ENCODE data around the gene ETV5. TPM values are rescaled to one million over a fixed set of nuclear protein-coding genes. Genes with fewer than 3 reads are reported as not detected.

The ETV5 gene
- total RNA-seq, 1 donor from 2014 or later = 16.3 TPM

DNA sequence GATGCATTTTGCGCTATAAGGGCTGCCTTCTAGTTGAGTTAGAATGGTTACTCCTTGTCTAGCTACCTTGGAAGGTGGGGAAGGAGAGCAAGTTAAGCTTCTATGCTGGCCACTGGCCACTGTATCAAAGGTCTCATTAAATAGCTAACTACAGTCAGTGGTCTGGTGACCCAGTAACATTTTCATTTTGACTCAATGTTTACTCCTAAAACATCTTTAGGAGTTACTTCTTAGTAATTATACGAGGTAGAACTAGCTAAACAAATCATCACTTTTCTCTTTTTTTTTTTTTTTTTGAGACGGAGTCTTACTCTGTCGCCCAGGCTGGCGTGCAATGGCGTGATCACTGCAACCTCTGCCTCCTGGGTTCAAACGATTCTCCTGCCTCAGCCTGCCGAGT lies 26.7 kb downstream of the ETV5 start:
- Mint-ChIP-seq H3K4me3 (no peak overlapping the region), H3K36me3 (peaks cover 46% of the 10 kb centered on the region), H3K4me1 (no peaks in the 10 kb centered on the region), H3K27me3 (ENCODE audit: insufficient read depth, low read depth) (peaks cover 4% of the 10 kb centered on the region), H3K27ac (no peak overlapping the region), H3K9me3 (no peaks in the 10 kb centered on the region)
- Histone ChIP-seq H3F3A (ENCODE audit: low read depth) (no peaks in the 10 kb centered on the region), H3K36me3 (no peaks in the 10 kb centered on the region), H3K4me3 (no peak overlapping the region), H3K27me3 (no peaks in the 10 kb centered on the region), H3K9me3 (ENCODE audit: low read depth) (no peaks in the 10 kb centered on the region), H3K79me2 (ENCODE audit: low read depth) (no peaks in the 10 kb centered on the region), H3K4me2 (no peak overlapping the region), H3K27ac (no peak overlapping the region), H4K20me1 (ENCODE audit: low read depth) (no peaks in the 10 kb centered on the region), H3K9ac (no peak overlapping the region), H3K4me1 (peaks cover 25% of the 10 kb centered on the region), H2AFZ (replicated peaks) (no peak overlapping the region)
- DNase-seq (ENCODE audit: low spot score) = no peak
- TF ChIP-seq EZH2 (IDR thresholded peaks at IDR 0.05) = no peak
- TF ChIP-seq EZH2phosphoT487 (IDR thresholded peaks at IDR 0.05) = no peak
- no peak for TF ChIP-seq CTCF (IDR thresholded peaks at IDR 0.05)

DNA sequence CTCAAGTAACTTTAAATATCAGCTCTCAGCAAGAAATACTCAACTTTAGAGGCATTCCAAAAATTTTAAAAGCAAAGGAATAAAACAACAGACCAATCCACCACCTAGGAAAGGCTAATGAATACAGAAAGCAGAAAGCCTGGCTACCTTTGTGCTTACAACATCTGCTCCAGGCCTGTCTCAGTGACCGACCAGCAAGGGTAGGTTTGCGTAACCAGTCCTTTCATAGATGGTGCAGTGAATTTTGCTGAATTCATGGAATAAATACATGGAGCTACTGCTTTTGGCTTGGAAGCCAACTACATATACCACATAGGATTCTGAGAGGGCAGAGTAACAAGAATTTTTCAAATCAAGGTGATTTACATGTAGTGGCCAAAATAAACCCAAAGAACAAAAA lies 27.2 kb downstream of the ETV5 start:
- Histone ChIP-seq H3K27me3 (no peaks in the 10 kb centered on the region), H3K9me3 (ENCODE audit: low read depth) (no peaks in the 10 kb centered on the region), H3K36me3 (no peaks in the 10 kb centered on the region), H4K20me1 (ENCODE audit: low read depth) (no peaks in the 10 kb centered on the region), H3K9ac (no peak overlapping the region), H3K4me3 (no peak overlapping the region), H3K4me2 (no peak overlapping the region), H3K4me1 (peaks cover 25% of the 10 kb centered on the region), H3F3A (ENCODE audit: low read depth) (no peaks in the 10 kb centered on the region), H3K79me2 (ENCODE audit: low read depth) (no peaks in the 10 kb centered on the region), H3K27ac (no peak overlapping the region), H2AFZ (replicated peaks) (no peak overlapping the region)
- Mint-ChIP-seq H3K4me3 (no peak overlapping the region), H3K9me3 (no peaks in the 10 kb centered on the region), H3K27me3 (ENCODE audit: insufficient read depth, low read depth) (peaks cover 4% of the 10 kb centered on the region), H3K4me1 (no peaks in the 10 kb centered on the region), H3K36me3 (peaks cover 42% of the 10 kb centered on the region), H3K27ac (no peak overlapping the region)
- TF ChIP-seq EZH2 (IDR thresholded peaks at IDR 0.05) (no peak), EZH2phosphoT487 (IDR thresholded peaks at IDR 0.05) (no peak), CTCF (IDR thresholded peaks at IDR 0.05) (no peak)
- no peak for DNase-seq (ENCODE audit: low spot score)

DNA sequence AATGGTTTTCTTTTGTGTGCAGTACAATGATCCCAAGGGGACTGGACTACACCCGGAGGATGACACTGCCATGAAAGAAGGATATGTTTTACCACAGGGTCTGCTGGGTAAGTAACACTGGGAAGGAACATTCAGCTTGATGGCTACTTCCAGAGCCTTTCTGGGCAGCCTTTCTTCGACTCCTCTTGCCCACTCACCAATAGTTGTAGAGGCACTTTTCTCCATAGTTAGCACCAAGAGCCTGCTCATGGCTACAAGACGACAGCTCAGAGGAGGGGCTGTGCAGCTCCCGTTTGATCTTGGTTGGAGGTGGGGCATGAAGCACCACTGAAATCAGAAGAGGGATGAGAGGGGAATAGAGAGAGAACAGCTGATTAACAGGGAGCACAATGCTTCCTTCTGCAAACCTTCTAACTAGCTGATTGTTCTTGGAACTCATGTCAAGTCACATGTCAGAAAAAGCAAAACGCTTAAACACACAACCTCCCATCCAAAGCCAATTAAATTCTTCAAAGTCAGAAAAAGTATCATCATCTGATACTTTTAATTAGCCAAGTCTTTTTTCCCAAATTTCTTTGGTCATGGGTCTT lies 27.9 kb downstream of the ETV5 start:
- Mint-ChIP-seq H3K4me1 (no peaks in the 10 kb centered on the region), H3K27ac (no peak overlapping the region), H3K27me3 (ENCODE audit: insufficient read depth, low read depth) (peaks cover 4% of the 10 kb centered on the region), H3K36me3 (peaks cover 42% of the 10 kb centered on the region), H3K4me3 (no peak overlapping the region), H3K9me3 (no peaks in the 10 kb centered on the region)
- no peak overlapping the region for H3K4me2 ChIP-seq
- H3K9me3 ChIP-seq (ENCODE audit: low read depth) = no peaks in the 10 kb centered on the region
- H3K36me3 ChIP-seq = no peaks in the 10 kb centered on the region
- TF ChIP-seq CTCF (IDR thresholded peaks at IDR 0.05) (no peak), EZH2phosphoT487 (IDR thresholded peaks at IDR 0.05) (no peak), EZH2 (IDR thresholded peaks at IDR 0.05) (no peak)
- H3K79me2 ChIP-seq (ENCODE audit: low read depth) = no peaks in the 10 kb centered on the region
- no peak overlapping the region for H3K27ac ChIP-seq
- DNase-seq (ENCODE audit: low spot score) = no peak
- H3K27me3 ChIP-seq = no peaks in the 10 kb centered on the region
- no peaks in the 10 kb centered on the region for H3F3A ChIP-seq (ENCODE audit: low read depth)
- H2AFZ ChIP-seq (replicated peaks) = no peak overlapping the region
- peaks cover 25% of the 10 kb centered on the region for H3K4me1 ChIP-seq
- H3K9ac ChIP-seq = no peak overlapping the region
- no peaks in the 10 kb centered on the region for H4K20me1 ChIP-seq (ENCODE audit: low read depth)
- no peak overlapping the region for H3K4me3 ChIP-seq

All from neural progenitor cell (in vitro differentiated cells).